Esophagus muscularis mucosa (tissue), 4 donors: Measurements from ENCODE around the gene HDX.

Experiments
- CTCF ChIP-seq, 3 experiments: fragments of 200-600 bp in 2 of 3; fragments of 450-650 bp in 1 of 3; sonication (generic) in 2 of 3; IDR thresholded peaks; one replicate each; pipeline ENCODE4 v1.5.1; 2017 to 2019; ENCODE audit warnings: antibody characterized with exemption in 3 of 3, mild to moderate bottlenecking in 2 of 3, moderate library complexity in 1 of 3
- EP300 ChIP-seq: sonication (generic); formaldehyde crosslinking; IDR thresholded peaks from one replicate; pipeline ENCODE4 v1.6.1; 2017; ENCODE audit warnings: antibody characterized with exemption
- POLR2A ChIP-seq: fragments of 450-650 bp; IDR thresholded peaks from one replicate; pipeline ENCODE4 v1.6.1; 2017; ENCODE audit warnings: antibody characterized with exemption, moderate library complexity, mild to moderate bottlenecking, low read depth

GRCh38 chrX:84467898-84468297, 34.4 kb downstream of the HDX start:
- TF ChIP-seq CTCF (IDR thresholded peaks at IDR 0.05) (no peak), EP300 (no peak), POLR2A (no peak)
